ENCODE measurements around the gene PEPD.

Gene PEPD

GRCh38 chr19:33405254-33405552, 116.4 kb downstream of the PEPD start:
- no peak for DNase-seq

GRCh38 chr19:33404506-33405253, 116.9 kb downstream of the PEPD start:
- no peak for DNase-seq

DNA sequence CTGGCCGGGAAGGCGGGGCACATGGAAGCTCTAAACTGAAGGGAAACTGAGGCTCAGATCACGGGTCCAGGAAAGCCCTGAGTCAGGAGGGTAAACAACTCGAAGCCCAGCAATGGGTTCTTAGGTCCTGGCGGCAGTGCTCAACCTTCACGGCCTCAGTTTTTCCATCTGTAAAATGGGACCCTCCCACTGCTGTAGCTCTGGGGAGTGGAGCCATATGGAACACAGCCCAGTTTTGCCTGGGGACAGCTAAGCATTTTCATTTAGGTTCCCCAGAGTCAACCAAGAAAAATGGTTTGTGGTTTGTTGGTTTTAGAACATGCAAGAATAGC, 117.7 kb downstream of the PEPD start:
- DNase-seq: no peak

DNA sequence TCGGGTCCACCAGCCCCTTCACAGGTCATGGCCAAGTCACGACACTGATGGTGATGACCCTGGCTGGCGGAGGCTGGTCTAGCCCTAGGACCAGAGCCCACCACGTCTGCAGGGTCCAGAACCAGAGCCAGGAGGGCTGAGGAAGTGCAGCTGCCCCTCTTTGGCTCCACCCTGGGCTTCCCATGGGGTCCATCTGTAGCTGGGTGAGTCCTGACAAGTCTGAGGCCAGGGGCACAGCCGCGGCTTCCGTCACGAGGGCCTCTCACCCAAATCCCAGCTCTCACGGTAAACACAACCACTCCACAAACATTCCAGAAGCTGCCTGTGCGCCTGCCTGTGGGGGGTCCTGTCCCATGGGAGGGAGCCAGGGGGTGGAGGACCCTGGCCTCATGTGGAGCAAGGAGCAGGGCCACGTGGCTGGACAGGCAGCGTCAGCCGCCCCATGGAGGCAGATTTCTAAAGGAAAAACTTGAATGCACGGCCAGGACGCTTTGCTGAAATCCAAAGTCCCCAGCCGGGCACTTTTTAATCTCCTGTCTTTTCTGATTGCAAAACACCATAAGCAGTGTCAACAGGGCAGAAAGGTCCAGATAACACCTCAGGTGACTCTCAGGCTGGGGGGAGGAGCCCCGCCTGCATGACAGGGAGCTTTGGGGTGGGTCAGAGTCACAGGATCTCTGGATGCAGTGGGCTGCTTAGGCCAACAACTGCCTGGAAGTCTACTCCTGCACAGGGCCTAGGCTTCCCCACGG, 118.2 kb downstream of the PEPD start:
- no peak for DNase-seq

- DNase-seq: no peak
Observed at GRCh38 chr19:33402421-33403220, 119.0 kb downstream of the PEPD start.

GRCh38 chr19:33401683-33402420, 119.7 kb downstream of the PEPD start:
- DNase-seq: no peak

DNA sequence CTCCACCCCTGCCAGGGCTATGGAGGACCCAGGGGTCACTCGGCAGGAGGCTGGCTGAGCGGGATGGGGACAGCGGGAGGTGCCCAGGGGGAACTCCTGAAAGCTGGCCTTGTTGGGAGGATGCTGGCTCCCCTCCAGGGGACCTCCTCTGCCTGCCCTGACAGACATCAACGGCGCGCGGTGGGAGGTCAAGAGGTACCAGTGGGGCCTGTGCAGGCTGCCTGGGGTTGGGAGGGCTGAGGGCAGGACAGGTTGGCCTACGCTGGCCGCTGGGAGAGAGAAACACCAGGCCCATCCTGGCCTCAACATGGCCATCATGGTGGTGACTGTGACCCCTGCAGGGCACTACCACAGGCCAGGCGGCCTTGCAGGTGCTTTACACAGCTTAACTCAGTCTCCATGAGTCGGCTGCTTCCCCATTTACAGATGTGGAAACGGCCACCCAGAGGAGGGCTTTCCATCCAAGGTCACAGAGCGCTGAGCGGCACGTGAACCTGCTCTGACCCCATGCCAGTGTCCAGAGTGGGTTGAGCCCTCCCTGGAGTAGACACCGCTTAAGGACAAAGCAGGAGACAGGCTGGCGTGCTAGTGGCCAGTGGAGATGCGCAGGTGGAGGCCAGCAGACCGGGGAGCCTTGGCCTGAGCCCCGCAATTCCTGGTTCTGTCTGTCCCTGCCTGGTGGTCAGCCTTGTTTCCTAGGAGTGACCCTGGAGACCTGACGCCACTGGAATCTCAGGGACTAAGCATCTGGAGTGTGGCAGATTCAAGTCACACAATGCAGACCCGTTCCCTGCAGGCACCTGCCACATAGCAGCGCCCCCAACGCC, 120.5 kb downstream of the PEPD start:
- DNase-seq: no peak

- DNase-seq: no peak
Observed at GRCh38 chr19:33399745-33400681, 121.6 kb downstream of the PEPD start.

GRCh38 chr19:33399081-33399744, 122.4 kb downstream of the PEPD start:
- DNase-seq: no peak

DNA sequence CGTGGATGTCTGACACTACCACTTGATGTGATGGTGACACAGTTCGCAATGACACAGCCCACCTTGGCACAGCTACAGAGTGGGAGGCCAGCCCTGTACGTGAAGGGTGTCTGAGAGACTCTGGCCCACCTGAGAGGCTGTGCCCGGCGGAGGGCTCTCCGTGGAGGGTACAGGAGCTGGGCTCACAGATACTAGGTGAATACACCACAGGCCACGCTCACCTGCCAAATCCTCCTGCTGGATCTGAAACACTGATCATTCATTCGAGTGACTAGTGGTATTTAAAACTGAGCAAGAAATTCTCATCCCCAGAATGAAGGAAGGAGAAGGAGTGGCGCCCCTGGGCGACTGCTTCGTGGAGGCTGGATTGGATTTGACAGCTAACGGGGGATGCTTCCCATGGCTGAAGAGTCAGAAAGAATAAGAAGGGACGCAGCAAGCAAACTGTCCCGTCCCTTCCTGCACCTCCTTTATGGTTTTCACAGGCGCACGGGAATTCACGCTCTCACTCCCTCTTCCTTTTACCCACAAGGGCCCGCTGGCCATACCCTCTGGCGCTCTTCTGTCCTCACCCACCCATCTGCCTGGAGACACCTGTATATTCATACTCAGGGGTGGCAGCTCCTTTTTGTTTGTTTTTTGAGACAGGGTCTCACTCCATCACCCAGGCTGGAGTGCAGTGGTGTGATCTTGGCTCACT, 123.1 kb downstream of the PEPD start:
- no peak for DNase-seq

DNA sequence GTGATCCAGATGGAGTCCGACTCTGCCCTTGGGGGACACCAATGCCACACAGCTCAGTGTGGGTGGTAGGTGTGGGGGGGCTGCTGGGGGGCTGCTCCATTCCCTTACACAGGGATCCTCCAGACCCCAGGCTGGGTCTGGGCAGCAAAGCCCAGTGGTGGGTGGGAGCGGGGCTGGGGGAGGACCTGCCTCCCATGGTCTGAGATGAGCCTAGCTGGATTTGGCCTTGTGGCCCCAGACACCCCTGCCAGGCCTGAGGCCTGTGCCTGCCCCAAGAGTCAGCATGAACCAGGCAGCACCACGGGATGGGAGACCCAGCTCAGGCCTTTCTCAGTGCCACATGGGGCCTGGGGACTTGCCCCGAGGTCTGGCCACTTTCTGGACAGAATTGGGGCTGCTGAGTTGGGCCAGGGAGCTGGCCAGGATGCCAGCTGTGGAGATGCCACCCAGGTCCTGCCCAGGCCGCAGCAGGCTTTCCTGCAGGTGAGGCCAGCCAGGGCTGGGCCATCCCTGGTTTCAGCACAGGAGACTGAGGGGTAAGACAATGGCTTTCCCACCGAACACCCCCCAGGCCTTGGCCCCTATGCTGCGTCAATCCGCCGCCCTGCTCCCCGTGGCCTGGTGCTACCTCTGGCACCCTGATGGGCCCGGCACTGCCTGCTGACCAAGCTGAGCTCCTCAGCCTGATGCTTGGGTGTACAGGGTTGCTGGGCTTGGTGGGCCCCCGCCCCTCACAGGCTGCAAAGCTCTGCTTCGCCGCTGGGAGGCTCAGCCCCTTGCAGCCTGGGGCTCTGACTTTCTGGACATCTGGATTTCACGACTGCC, 123.8 kb downstream of the PEPD start:
- no peak for DNase-seq

DNA sequence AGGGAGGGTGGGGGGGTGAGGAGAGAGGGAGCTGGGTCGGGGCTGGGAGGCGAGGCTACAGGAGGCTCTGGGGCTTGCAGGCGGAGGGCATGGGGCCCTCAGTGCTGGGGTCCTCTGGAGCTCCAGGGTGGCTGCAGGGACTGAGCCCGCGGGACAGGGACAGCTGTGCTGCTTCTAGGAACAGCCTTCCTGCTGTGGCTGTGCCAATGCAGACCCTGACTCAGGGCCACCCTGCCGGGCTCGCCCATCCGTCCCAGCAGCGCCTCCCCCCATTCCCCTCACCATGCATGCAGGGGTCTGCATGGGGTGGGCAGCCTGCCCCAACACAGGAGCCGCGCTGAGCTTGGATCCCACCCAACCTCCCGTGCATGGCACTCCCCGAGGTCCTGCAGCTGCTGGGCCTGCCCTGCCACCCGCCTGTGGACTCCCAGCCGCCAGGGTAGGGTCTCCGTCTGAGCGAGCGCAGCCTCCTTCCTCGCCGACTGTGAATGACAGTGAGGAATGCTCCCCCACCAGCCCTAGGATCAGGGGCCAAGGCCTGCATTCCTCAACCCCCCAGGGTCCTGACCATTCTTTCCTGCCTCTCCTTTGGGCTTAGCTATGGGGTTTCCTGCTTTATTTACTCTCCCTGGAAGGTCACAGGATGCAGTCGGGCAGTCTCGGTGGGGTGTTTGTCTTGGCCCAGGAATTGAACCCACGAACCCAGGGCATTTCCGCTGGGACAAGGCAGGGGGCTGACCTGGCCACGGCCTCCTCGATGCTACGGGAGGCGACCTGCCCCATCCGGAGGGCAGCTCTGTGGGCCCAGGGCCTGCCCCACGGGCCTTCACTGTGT, 124.7 kb downstream of the PEPD start:
- no peak for DNase-seq

- DNase-seq: no peak
Observed at GRCh38 chr19:33395561-33396550, 125.7 kb downstream of the PEPD start.

DNA sequence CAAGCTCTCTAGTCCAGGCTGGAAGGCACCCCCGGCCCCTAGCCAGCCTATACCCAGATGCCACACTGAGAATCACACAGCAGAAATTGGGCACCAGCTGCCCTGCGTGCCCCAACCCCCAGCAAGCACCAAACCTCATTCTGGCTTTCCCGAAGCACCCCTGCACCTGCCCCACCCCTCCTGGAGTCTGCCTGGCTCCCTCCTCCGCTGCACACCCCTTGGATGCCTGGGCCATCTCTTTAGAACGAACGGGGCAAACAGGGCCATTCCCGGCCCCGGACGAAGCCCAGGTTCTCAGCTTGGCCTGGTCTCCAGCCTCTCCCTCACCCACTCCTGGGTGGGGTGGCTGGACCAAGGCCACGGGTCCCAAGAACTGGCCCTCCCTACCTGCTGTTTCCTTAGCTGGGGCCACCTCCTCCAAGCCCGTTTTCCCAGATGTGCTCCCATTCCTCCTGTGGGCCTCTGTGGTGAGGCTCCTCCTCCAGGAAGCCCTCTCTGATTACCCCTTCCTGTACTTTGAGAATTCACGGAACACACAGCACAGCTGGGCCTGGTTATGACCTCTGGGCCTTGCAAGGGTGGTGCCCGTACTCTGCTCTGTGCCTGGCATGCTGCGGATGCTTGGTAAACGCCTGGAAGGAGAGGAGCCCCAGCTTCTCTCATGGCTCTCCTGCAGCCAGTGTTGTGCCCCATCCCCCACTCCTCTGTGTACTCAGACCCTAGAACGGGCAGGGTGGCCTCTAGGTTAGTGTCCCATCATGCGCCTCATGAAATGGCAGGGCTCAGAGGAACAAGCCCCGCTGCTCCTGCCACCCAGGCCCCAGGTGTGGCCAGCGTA, 126.6 kb downstream of the PEPD start:
- DNase-seq: no peak

GRCh38 chr19:33394006-33394722, 127.4 kb downstream of the PEPD start:
- DNase-seq: no peak
